Glutamatergic neuron (in vitro differentiated cells): Measurements from ENCODE around the gene CDH4. TPM values are rescaled to one million over a fixed set of nuclear protein-coding genes. Genes with fewer than 3 reads are reported as not detected.

Experiments
- DNase-seq: peaks from one replicate; pipeline ENCODE4 v3.0.0; 2022
- H3K27ac Mint-ChIP-seq: one replicate; pipeline ENCODE4 v1.8.0; 2020; ENCODE audit warnings: mild to moderate bottlenecking, mixed read lengths, inconsistent platforms; ENCODE audit not compliant: unreplicated experiment
- H3K27me3 Mint-ChIP-seq: one replicate; pipeline ENCODE4 v1.8.0; 2020; ENCODE audit warnings: mild to moderate bottlenecking, moderate library complexity, mixed read lengths, inconsistent platforms; ENCODE audit not compliant: unreplicated experiment
- H3K36me3 Mint-ChIP-seq: one replicate; pipeline ENCODE4 v1.8.0; 2020; ENCODE audit warnings: mild to moderate bottlenecking, mixed read lengths, inconsistent platforms; ENCODE audit not compliant: unreplicated experiment
- H3K4me1 Mint-ChIP-seq: one replicate; pipeline ENCODE4 v1.8.0; 2020; ENCODE audit warnings: mild to moderate bottlenecking, low read depth, mixed read lengths, inconsistent platforms; ENCODE audit not compliant: unreplicated experiment
- H3K4me3 Mint-ChIP-seq: one replicate; pipeline ENCODE4 v1.8.0; 2020; ENCODE audit warnings: mild to moderate bottlenecking, mixed read lengths, inconsistent platforms; ENCODE audit not compliant: unreplicated experiment
- H3K9me3 Mint-ChIP-seq: one replicate; pipeline ENCODE4 v1.8.0; 2020; ENCODE audit warnings: mild to moderate bottlenecking, moderate library complexity, mixed read lengths, inconsistent platforms; ENCODE audit not compliant: unreplicated experiment
- total RNA-seq: library from RNA; stranded (reverse); fragmentation: NEBNext Ultra II Directional; extraction: Animal tissue kit (Norgen Biotek cat#: 25700); gene quantifications from one replicate; pipeline ENCODE4 v1.2.1, GENCODE V29; 2021; ENCODE audit not compliant: unreplicated experiment
- TF ChIP-seq, protein P1 (sequence below): fragments of 200-600 bp; sonication (generic); IDR thresholded peaks from one replicate; pipeline ENCODE4 v1.5.0; 2021; ENCODE audit not compliant: partially characterized antibody, unreplicated experiment

The CDH4 gene
- total RNA-seq, 1 donor from 2014 or later, result 1.2 TPM

DNA sequence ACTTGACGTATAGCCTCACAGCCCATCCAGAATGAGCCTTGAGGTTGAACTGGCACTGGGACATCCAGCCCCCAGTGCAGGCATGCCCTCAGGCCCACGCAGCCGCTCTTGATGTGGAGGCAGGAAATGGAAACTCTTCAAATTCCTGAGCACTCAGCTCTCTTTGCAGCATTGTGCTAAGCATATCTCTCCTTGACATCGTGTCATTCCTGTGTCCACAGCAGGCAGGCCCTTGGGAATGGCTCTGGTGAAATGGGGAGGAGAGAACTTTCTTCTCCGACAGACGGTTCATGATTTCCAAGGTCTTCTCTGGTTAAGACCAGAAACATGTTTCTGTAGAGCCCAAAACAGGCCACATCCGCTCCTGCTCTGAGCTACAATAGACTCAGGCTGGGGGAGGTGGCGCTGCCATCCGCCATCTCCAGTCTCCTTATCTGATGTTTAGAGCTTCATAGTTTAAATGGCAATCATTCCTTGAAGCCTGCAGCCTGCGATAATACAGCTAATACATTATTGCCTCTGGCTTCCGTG lies 248.8 kb downstream of the CDH4 start:
- Mint-ChIP-seq H3K36me3 (peaks cover 8% of the 10 kb centered on the region), H3K4me3 (no peak overlapping the region), H3K4me1 (no peaks in the 10 kb centered on the region), H3K27me3 (no peaks in the 10 kb centered on the region), H3K27ac (no peak overlapping the region), H3K9me3 (peaks cover 2% of the 10 kb centered on the region)
- TF ChIP-seq, protein P1, sequence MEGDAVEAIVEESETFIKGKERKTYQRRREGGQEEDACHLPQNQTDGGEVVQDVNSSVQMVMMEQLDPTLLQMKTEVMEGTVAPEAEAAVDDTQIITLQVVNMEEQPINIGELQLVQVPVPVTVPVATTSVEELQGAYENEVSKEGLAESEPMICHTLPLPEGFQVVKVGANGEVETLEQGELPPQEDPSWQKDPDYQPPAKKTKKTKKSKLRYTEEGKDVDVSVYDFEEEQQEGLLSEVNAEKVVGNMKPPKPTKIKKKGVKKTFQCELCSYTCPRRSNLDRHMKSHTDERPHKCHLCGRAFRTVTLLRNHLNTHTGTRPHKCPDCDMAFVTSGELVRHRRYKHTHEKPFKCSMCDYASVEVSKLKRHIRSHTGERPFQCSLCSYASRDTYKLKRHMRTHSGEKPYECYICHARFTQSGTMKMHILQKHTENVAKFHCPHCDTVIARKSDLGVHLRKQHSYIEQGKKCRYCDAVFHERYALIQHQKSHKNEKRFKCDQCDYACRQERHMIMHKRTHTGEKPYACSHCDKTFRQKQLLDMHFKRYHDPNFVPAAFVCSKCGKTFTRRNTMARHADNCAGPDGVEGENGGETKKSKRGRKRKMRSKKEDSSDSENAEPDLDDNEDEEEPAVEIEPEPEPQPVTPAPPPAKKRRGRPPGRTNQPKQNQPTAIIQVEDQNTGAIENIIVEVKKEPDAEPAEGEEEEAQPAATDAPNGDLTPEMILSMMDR, result no peak
- no peak for DNase-seq

DNA sequence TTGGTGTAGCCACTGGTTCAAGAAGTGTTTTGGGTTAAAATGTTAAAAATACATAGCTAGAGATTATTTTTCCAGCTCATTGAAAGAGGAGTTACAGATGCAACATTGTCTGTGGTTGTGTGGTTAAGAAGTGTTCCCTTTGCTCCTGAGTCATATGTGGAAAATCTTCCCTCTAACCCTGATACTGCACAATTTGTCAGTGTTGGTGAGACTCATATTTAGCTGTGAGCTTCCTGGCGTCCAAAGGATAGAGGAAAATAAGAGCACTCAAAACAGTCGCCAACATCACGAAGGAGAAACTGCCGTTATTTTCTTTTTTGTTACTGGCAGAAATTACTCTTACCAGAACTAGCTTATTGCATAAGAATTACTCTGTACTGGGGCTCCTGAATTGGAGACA lies 250.4 kb downstream of the CDH4 start:
- H3K36me3 Mint-ChIP-seq, result peaks cover 8% of the 10 kb centered on the region
- no peak for DNase-seq
- no peaks in the 10 kb centered on the region for H3K27me3 Mint-ChIP-seq
- no peak overlapping the region for H3K27ac Mint-ChIP-seq
- TF ChIP-seq, protein P1, result no peak
- peaks cover 4% of the 10 kb centered on the region for H3K4me1 Mint-ChIP-seq
- H3K9me3 Mint-ChIP-seq, result peaks cover 2% of the 10 kb centered on the region
- no peak overlapping the region for H3K4me3 Mint-ChIP-seq

DNA sequence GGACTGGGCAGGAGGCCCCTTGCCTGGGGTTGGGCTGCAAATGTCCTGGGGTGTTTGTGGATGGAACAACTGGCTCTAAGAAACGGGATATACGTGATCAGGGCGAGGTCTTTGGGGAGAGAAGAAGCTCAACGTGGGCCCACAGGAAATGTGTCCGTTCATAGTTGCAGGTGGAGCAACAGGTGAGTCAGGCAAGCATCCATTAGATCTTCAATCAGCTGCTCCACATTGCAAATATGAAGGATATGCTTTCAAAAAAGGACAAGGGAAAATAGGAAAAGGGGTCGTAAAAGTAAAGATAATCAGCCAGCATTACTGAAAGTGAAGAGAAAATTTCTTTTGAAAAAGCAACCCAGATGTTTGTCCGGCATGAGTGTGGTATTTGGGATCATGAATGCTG lies 251.0 kb downstream of the CDH4 start:
- Mint-ChIP-seq H3K4me3 (no peak overlapping the region), H3K4me1 (peaks cover 4% of the 10 kb centered on the region), H3K9me3 (peaks cover 2% of the 10 kb centered on the region), H3K27me3 (no peaks in the 10 kb centered on the region), H3K27ac (no peak overlapping the region), H3K36me3 (peaks cover 8% of the 10 kb centered on the region)
- TF ChIP-seq, protein P1, result no peak
- no peak for DNase-seq

DNA sequence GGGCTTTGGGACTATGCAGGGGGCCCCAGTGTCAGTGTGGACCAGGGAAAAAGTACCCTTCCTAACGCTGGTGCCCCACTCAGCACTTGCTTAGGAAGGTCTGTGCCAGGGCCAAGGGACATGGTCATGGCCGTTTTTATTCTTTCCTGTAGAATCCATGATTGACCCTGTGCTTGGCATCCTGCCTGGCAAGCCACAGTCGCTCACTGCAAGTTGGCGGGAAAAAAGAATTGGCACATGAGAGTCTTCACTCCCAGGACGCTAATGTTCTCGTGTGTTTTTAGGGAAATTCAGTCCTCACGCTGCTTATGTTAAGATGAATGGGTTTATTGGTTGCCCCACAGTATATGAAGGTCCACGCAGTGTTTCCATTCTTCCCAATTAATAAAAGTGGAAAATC lies 253.4 kb downstream of the CDH4 start:
- Mint-ChIP-seq H3K27ac (no peak overlapping the region), H3K27me3 (peaks cover 2% of the 10 kb centered on the region), H3K36me3 (peaks cover 8% of the 10 kb centered on the region), H3K4me1 (peaks cover 4% of the 10 kb centered on the region), H3K4me3 (no peak overlapping the region), H3K9me3 (peaks cover 2% of the 10 kb centered on the region)
- no peak for DNase-seq
- TF ChIP-seq, protein P1, result no peak

DNA sequence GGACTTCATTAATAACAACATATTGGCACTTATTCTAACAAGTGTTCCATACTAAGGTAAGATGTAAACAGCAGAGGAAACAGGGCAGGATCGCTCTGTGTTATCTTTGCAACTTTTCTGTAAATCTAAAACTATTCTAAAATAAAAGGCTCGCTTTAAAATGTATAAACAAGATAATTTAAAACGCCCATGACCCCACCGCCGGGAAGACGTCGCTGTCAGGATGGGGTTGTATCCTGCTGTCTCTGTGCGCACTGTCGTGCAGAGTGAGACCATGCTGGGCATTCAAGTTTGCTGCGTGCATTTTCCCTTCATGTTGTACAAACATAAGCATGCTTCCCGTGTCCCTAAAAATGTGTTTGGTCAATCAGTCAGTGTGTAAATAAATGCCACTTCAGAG lies 255.7 kb downstream of the CDH4 start:
- peaks cover 4% of the 10 kb centered on the region for H3K4me1 Mint-ChIP-seq
- DNase-seq, result no peak
- peaks cover 2% of the 10 kb centered on the region for H3K27me3 Mint-ChIP-seq
- TF ChIP-seq, protein P1, result no peak
- no peak overlapping the region for H3K4me3 Mint-ChIP-seq
- H3K9me3 Mint-ChIP-seq, result peaks cover 2% of the 10 kb centered on the region
- H3K27ac Mint-ChIP-seq, result no peak overlapping the region
- no peaks in the 10 kb centered on the region for H3K36me3 Mint-ChIP-seq
